Upper lobe of left lung (tissue), 6 donors: ENCODE measurements around the gene EXOC8. TPM values are rescaled to one million over a fixed set of nuclear protein-coding genes. Genes with fewer than 3 reads are reported as not detected.

ENCODE experiments used
- ATAC-seq, 2 donors: fragments of 200-7000 bp; cut with Tn5 transposase; one replicate each; pipeline ENCODE4 v1.9.1; 2022; ENCODE audit warnings: mild to moderate bottlenecking in 2 of 2, moderate library complexity in 2 of 2; ENCODE audit not compliant: low FRiP score in 2 of 2
- DNase-seq, 2 donors: peaks; one replicate each; pipeline ENCODE4 v3.0.0-alpha.2; 2019 to 2020
- H3K27ac ChIP-seq, 4 donors: fragments of 200-600 bp; sonication (generic); one replicate each; pipeline ENCODE4 v1.5.1; 2016 to 2019
- H3K27me3 ChIP-seq, 4 donors: fragments of 200-600 bp; sonication (generic); one replicate each; pipeline ENCODE4 v1.5.1; 2017 to 2019
- H3K36me3 ChIP-seq, 4 donors: fragments of 200-600 bp; sonication (generic); one replicate each; pipeline ENCODE4 v1.5.1; 2016 to 2019
- H3K4me1 ChIP-seq, 4 donors: fragments of 200-600 bp; sonication (generic); one replicate each; pipeline ENCODE4 v1.5.1; 2018 to 2019
- H3K4me3 ChIP-seq, 4 donors: fragments of 200-600 bp; sonication (generic); one replicate each; pipeline ENCODE4 v1.5.1; 2017 to 2019; ENCODE audit warnings: mild to moderate bottlenecking in 2 of 4, moderate library complexity in 1 of 4
- H3K9me3 ChIP-seq, 4 donors: fragments of 200-600 bp; sonication (generic); one replicate each; pipeline ENCODE4 v1.5.1; 2018 to 2019
- CTCF ChIP-seq, 6 experiments: fragments of 450-650 bp in 4 of 6; fragments of 200-600 bp in 2 of 6; sonication (generic) in 2 of 6; IDR thresholded peaks; one replicate each; pipeline ENCODE4 v1.5.1; 2016 to 2019; ENCODE audit warnings: antibody characterized with exemption in 6 of 6
- EP300 ChIP-seq, 4 donors: sonication (generic); formaldehyde crosslinking; IDR thresholded peaks; one replicate each; pipeline ENCODE4 v1.5.1; 2017; ENCODE audit warnings: antibody characterized with exemption in 4 of 4, control low read depth in 2 of 4
- POLR2A ChIP-seq, 4 donors: fragments of 450-650 bp; IDR thresholded peaks; one replicate each; pipeline ENCODE4 v1.5.1; 2016 to 2017; ENCODE audit warnings: antibody characterized with exemption in 4 of 4, mild to moderate bottlenecking in 2 of 4
- POLR2AphosphoS5 ChIP-seq, 2 donors: sonication (generic); formaldehyde crosslinking; IDR thresholded peaks; one replicate each; pipeline ENCODE4 v1.5.1; 2017; ENCODE audit warnings: antibody characterized with exemption in 2 of 2
- WGBS, 2 donors: methylation state at CpG; one replicate each; pipeline ENCODE4 v1.1.5; 2017 to 2018; 5-methylcytosine and 5-hydroxymethylcytosine counted together
- total RNA-seq, 6 donors: library from RNA; depleted of rRNA in 4 of 6; stranded (reverse); fragments of >200 nt in 4 of 6; gene quantifications; one replicate each; pipeline versions ENCODE4 v1.1.0 to v1.2.1, GENCODE V29; 2016 to 2021
- donor health status: DM: no; HTN: no; CAD: no; lungs with moderate emphysema.
- donor health status: DM: no; HTN: yes; CAD: no; lungs with severe emphysema.

EXOC8 gene
- total RNA-seq, 6 donors from 2014 or later, result 16.3 to 24.7 (median 17.5) TPM

- peaks cover 52 to 69% (median 61%) of the 10 kb centered on the region in 4 donors for H3K4me1 ChIP-seq
Measured at GRCh38 chr1:231335663-231336602, 1.7 kb downstream of the EXOC8 start.

GRCh38 chr1:231334952-231335351 lies 2.7 kb downstream of the EXOC8 start:
- H3K36me3 ChIP-seq, result no peaks in the 10 kb centered on the region
- peaks cover 52 to 61% (median 55%) of the 10 kb centered on the region in 4 donors for H3K4me1 ChIP-seq
- TF ChIP-seq POLR2AphosphoS5 (IDR thresholded peaks at IDR 0.05) (no peak), POLR2A (IDR thresholded peaks at IDR 0.05) (no peak), CTCF (IDR thresholded peaks at IDR 0.05) (no peak), EP300 (IDR thresholded peaks at IDR 0.05) (no peak)
- 85 to 88% methylated on average over 6 of the region's 6 CpGs for WGBS, 2 donors
- no peak overlapping the region for H3K27ac ChIP-seq
- no peaks in the 10 kb centered on the region for H3K9me3 ChIP-seq
- H3K4me3 ChIP-seq, result peak overlapping the region in 3 of 4 donors; percentile 86 to 96 (median 91)
- H3K27me3 ChIP-seq, result no peaks in the 10 kb centered on the region
- no peak for ATAC-seq
- no peak for DNase-seq

More at GRCh38 chr1:231335663-231336602, 1.7 kb downstream of the EXOC8 start:
- Histone ChIP-seq H3K4me3 (peak overlapping the region; percentile 86 to 96 (median 90)), H3K9me3 (no peaks in the 10 kb centered on the region), H3K27me3 (no peaks in the 10 kb centered on the region), H3K27ac (peak overlapping the region in 1 of 4 donors; percentile 7), H3K36me3 (no peaks in the 10 kb centered on the region)
- ATAC-seq (no peak), DNase-seq (no peak)
- no peak for TF ChIP-seq CTCF (IDR thresholded peaks at IDR 0.05)
- no peak for TF ChIP-seq EP300 (IDR thresholded peaks at IDR 0.05)
- TF ChIP-seq POLR2AphosphoS5 (IDR thresholded peaks at IDR 0.05), result no peak
- no peak for TF ChIP-seq POLR2A (IDR thresholded peaks at IDR 0.05)
- 57 to 58% methylated on average over 21 of the region's 21 CpGs for WGBS, 2 donors

- DNase-seq (no peak), ATAC-seq (no peak)
- Histone ChIP-seq H3K4me1 (peaks cover 47 to 54% (median 48%) of the 10 kb centered on the region in 4 donors), H3K4me3 (peak overlapping the region in 3 of 4 donors; percentile 86 to 96 (median 91)), H3K9me3 (no peaks in the 10 kb centered on the region), H3K27me3 (no peaks in the 10 kb centered on the region), H3K36me3 (no peaks in the 10 kb centered on the region), H3K27ac (no peak overlapping the region)
- WGBS, 2 donors, result 70 to 83% methylated on average over 1 of the region's 1 CpG
- TF ChIP-seq EP300 (IDR thresholded peaks at IDR 0.05), result no peak
- TF ChIP-seq CTCF (IDR thresholded peaks at IDR 0.05), result no peak
- no peak for TF ChIP-seq POLR2AphosphoS5 (IDR thresholded peaks at IDR 0.05)
- TF ChIP-seq POLR2A (IDR thresholded peaks at IDR 0.05), result no peak
Measured at GRCh38 chr1:231334079-231334666, 3.5 kb downstream of the EXOC8 start.

- Histone ChIP-seq H3K27ac (no peak overlapping the region), H3K4me3 (peak overlapping the region in 1 of 4 donors; percentile 96), H3K9me3 (no peaks in the 10 kb centered on the region), H3K4me1 (peaks cover 42 to 46% (median 43%) of the 10 kb centered on the region in 4 donors), H3K27me3 (no peaks in the 10 kb centered on the region), H3K36me3 (no peaks in the 10 kb centered on the region)
- DNase-seq (no peak), ATAC-seq (no peak)
- 97 to 100% methylated on average over 1 of the region's 1 CpG for WGBS, 2 donors
- no peak for TF ChIP-seq CTCF (IDR thresholded peaks at IDR 0.05)
- TF ChIP-seq POLR2A (IDR thresholded peaks at IDR 0.05), result no peak
- TF ChIP-seq EP300 (IDR thresholded peaks at IDR 0.05), result no peak
- TF ChIP-seq POLR2AphosphoS5 (IDR thresholded peaks at IDR 0.05), result no peak
Measured at GRCh38 chr1:231332761-231333160, 4.9 kb downstream of the EXOC8 start.
